SIG-M5 (cell line): ENCODE data around the gene DGKD.

ENCODE experiments used
- DNase-seq: peaks from one replicate; lab custom pipeline; 2025; lab: John Stamatoyannopoulos, UW

DGKD gene

DNA sequence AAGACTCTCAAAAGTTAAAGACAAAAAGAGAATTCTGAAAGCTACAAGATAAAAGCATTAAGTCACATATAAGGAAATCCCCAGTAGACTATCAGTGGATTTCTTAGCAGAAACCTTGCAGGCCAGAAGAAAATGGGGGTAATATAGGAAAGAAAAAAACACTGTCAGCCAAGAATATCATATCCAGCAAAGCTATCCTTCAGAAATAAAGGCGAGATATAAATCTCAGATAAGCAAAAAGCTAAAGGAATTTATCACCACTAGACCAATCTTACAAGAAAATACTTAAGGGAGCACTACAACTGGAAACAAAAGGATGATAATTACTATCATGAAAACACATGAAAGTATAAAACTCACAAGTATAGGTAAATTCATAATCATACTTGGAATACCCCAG, 149.2 kb downstream of the DGKD start:
- no peak for DNase-seq

- DNase-seq, result no peak
These were observed 149.8 kb downstream of the DGKD start for GRCh38 chr2:233503947-233504637.

- no peak for DNase-seq
These were observed 159.8 kb downstream of the DGKD start for GRCh38 chr2:233513953-233514655.

- no peak for DNase-seq
These were observed 165.7 kb downstream of the DGKD start for GRCh38 chr2:233519787-233520611.
